Stomach (tissue), 4 donors: ENCODE measurements around the gene USP7.

Experiments used
- EP300 ChIP-seq: sonication (generic); formaldehyde crosslinking; IDR thresholded peaks from one replicate; pipeline ENCODE4 v1.6.1; 2017; ENCODE audit warnings: antibody characterized with exemption
- POLR2A ChIP-seq, 4 donors: fragments of 450-650 bp; IDR thresholded peaks; one replicate each; pipeline ENCODE4 v1.6.1; 2016; ENCODE audit warnings: antibody characterized with exemption in 4 of 4, control low read depth in 2 of 4, mild to moderate bottlenecking in 1 of 4, moderate library complexity in 1 of 4
- TF ChIP-seq, protein P1 (sequence below), 7 experiments: fragments of 450-650 bp in 4 of 7; fragments of 200-600 bp in 3 of 7; sonication (generic) in 3 of 7; IDR thresholded peaks; one replicate each; pipeline ENCODE4 v1.5.1; 2016 to 2019; ENCODE audit warnings: antibody characterized with exemption in 7 of 7, control low read depth in 2 of 7, mild to moderate bottlenecking in 1 of 7

DNA sequence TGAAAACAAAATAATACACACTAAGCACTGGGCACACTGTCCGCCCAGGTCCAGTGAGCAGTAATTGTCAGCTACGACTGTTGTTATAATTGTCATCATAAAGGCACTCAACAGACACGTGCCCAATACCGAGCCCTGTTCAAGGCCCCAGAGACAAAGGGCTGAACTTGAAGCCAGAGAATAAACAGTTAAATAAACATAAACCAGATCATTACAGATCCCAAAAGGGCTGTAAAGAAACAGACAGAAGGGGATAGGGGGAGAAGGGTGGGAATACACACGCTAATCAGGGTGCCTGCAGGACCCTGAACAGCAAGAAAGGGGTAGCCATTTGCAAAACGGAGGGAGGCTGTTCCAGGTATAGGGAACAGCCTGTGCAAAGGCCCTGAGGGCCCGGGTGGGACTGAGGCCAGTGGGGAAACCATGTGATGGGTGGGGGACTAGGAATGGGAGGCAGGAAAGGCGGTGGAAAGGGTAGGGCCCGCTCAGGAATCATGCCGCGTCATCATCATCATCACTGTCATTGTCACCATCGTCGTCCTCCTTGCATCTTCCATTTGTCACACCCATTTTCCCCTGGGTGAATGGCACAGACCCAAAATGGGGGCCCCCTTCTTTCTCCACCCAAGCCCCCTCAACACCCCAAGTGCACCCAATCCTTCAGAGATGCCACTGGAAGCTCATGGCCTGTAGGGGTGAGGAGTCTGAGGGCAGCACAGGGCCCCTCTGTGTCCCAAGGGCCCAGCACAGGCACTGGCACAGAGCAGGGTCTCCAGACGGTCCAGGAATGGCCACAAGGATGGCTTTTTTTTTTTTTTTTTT, 101.2 kb downstream of the USP7 start:
- TF ChIP-seq EP300: no peak
- TF ChIP-seq, protein P1, sequence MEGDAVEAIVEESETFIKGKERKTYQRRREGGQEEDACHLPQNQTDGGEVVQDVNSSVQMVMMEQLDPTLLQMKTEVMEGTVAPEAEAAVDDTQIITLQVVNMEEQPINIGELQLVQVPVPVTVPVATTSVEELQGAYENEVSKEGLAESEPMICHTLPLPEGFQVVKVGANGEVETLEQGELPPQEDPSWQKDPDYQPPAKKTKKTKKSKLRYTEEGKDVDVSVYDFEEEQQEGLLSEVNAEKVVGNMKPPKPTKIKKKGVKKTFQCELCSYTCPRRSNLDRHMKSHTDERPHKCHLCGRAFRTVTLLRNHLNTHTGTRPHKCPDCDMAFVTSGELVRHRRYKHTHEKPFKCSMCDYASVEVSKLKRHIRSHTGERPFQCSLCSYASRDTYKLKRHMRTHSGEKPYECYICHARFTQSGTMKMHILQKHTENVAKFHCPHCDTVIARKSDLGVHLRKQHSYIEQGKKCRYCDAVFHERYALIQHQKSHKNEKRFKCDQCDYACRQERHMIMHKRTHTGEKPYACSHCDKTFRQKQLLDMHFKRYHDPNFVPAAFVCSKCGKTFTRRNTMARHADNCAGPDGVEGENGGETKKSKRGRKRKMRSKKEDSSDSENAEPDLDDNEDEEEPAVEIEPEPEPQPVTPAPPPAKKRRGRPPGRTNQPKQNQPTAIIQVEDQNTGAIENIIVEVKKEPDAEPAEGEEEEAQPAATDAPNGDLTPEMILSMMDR (IDR thresholded peaks at IDR 0.05): no peak
- TF ChIP-seq POLR2A (IDR thresholded peaks at IDR 0.05): no peak
